Measurements from ENCODE around the gene TNFRSF4. TPM values are rescaled to one million over a fixed set of nuclear protein-coding genes. Genes with fewer than 3 reads are reported as not detected.

Gene TNFRSF4
- total and polyA plus RNA-seq, 9 of the 15 experiments (the other 6 are each of a cell fraction or from before 2014, with no cell fraction given) = 0.07 to 0.44 (median 0.19) TPM; not detected in 5

MicroRNAs within 50 kb of the gene (microRNA counts, 767-probe panel; counts per million panel counts)
- microRNA hsa-miR-200a-3p (1,139 counts per million, percentile 25 among the panel's probes with 10 or more counts), microRNA hsa-miR-200b-3p (not detected), microRNA hsa-miR-429 (not detected)

Small RNAs within 50 kb of the gene (microRNA-seq; reads per million reads assigned to microRNA genes)
- 0.73 reads per million for gene MIR200A (ENCODE audit: borderline microRNAs expressed)
- gene MIR200B (ENCODE audit: borderline microRNAs expressed) = 4.9 reads per million, percentile 46 among the genes with 10 or more reads in this experiment
- gene MIR429 (ENCODE audit: borderline microRNAs expressed) = 0.55 reads per million

Small RNAs within 50 kb of the gene (small RNA-seq; reads per million reads assigned to genes)
- not detected for gene MIR200A
- gene MIR200B = 0.15 reads per million
- gene MIR429 = not detected

Other genes starting within 250 kb of the TNFRSF4 start
Only the 7 nearest of the 27 such genes appear.
- gene TTLL10, start 40.3 kb downstream of the TNFRSF4 start, total RNA-seq (2014; rRNA removed) = not detected in 2 replicates
- gene TTLL10, start 40.3 kb downstream of the TNFRSF4 start, total RNA-seq (2014; rRNA removed; fragmentation: Illumina TruSeq; extraction: Trizol) = not detected in 2 replicates
- gene TTLL10, start 40.3 kb downstream of the TNFRSF4 start, total RNA-seq (2015; rRNA removed; fragmentation: Illumina TruSeq; extraction: Trizol) = not detected in 2 replicates
- not detected in 2 replicates for gene TTLL10, start 40.3 kb downstream of the TNFRSF4 start, total RNA-seq (2021)
- gene TTLL10, start 40.3 kb downstream of the TNFRSF4 start, polyA plus RNA-seq (2011; rRNA removed) = not detected in 2 replicates
- gene TTLL10, start 40.3 kb downstream of the TNFRSF4 start, polyA plus RNA-seq (2014; fragmentation: Illumina TruSeq; extraction: Trizol) = not detected in 2 replicates
- not detected for gene TTLL10, start 40.3 kb downstream of the TNFRSF4 start, polyA plus RNA-seq (2014; fragmentation: Nextera tagmentation; extraction: Ambion mirVana)
- gene TTLL10, start 40.3 kb downstream of the TNFRSF4 start, polyA plus RNA-seq (2014; rRNA removed) = not detected in 2 replicates
- gene TNFRSF18, start 7.6 kb downstream of the TNFRSF4 start, total RNA-seq (2014; rRNA removed) = not detected in 2 replicates
- not detected in 2 replicates for gene TNFRSF18, start 7.6 kb downstream of the TNFRSF4 start, total RNA-seq (2014; rRNA removed; fragmentation: Illumina TruSeq; extraction: Trizol)
- not detected in 2 replicates for gene TNFRSF18, start 7.6 kb downstream of the TNFRSF4 start, total RNA-seq (2015; rRNA removed; fragmentation: Illumina TruSeq; extraction: Trizol)
- gene TNFRSF18, start 7.6 kb downstream of the TNFRSF4 start, total RNA-seq (2021) = 0.27 TPM in 1 of 2 replicates, not detected in the other
- gene TNFRSF18, start 7.6 kb downstream of the TNFRSF4 start, polyA plus RNA-seq (2011; rRNA removed) = not detected in 2 replicates
- not detected in 2 replicates for gene TNFRSF18, start 7.6 kb downstream of the TNFRSF4 start, polyA plus RNA-seq (2014; fragmentation: Illumina TruSeq; extraction: Trizol)
- gene TNFRSF18, start 7.6 kb downstream of the TNFRSF4 start, polyA plus RNA-seq (2014; fragmentation: Nextera tagmentation; extraction: Ambion mirVana) = not detected
- 0.24 TPM in 1 of 2 replicates, not detected in the other for gene TNFRSF18, start 7.6 kb downstream of the TNFRSF4 start, polyA plus RNA-seq (2014; rRNA removed)
- 82.6 and 118 TPM in 2 replicates for gene SDF4, start 17.8 kb upstream of the TNFRSF4 start, total RNA-seq (2014; rRNA removed)
- 18.1 and 30.3 TPM in 2 replicates for gene SDF4, start 17.8 kb upstream of the TNFRSF4 start, total RNA-seq (2014; rRNA removed; fragmentation: Illumina TruSeq; extraction: Trizol)
- 62.2 and 65.2 TPM in 2 replicates for gene SDF4, start 17.8 kb upstream of the TNFRSF4 start, total RNA-seq (2015; rRNA removed; fragmentation: Illumina TruSeq; extraction: Trizol)
- gene SDF4, start 17.8 kb upstream of the TNFRSF4 start, total RNA-seq (2021) = 152 and 160 TPM in 2 replicates
- gene SDF4, start 17.8 kb upstream of the TNFRSF4 start, polyA plus RNA-seq (2011; rRNA removed) = 43.8 and 77.2 TPM in 2 replicates
- gene SDF4, start 17.8 kb upstream of the TNFRSF4 start, polyA plus RNA-seq (2014; fragmentation: Illumina TruSeq; extraction: Trizol) = 66.0 and 88.1 TPM in 2 replicates
- gene SDF4, start 17.8 kb upstream of the TNFRSF4 start, polyA plus RNA-seq (2014; fragmentation: Nextera tagmentation; extraction: Ambion mirVana) = 1 to 10 TPM in 1 of 2 experiments, under 1 TPM in 1; 0.35 to 4.9 TPM
- gene SDF4, start 17.8 kb upstream of the TNFRSF4 start, polyA plus RNA-seq (2014; rRNA removed) = 93.4 and 101 TPM in 2 replicates
- gene B3GALT6, start 18.1 kb upstream of the TNFRSF4 start, total RNA-seq (2014; rRNA removed) = 29.8 and 33.0 TPM in 2 replicates
- 6.8 and 9.0 TPM in 2 replicates for gene B3GALT6, start 18.1 kb upstream of the TNFRSF4 start, total RNA-seq (2014; rRNA removed; fragmentation: Illumina TruSeq; extraction: Trizol)
- 12.8 and 13.9 TPM in 2 replicates for gene B3GALT6, start 18.1 kb upstream of the TNFRSF4 start, total RNA-seq (2015; rRNA removed; fragmentation: Illumina TruSeq; extraction: Trizol)
- 27.9 and 28.1 TPM in 2 replicates for gene B3GALT6, start 18.1 kb upstream of the TNFRSF4 start, total RNA-seq (2021)
- 5.6 and 7.8 TPM in 2 replicates for gene B3GALT6, start 18.1 kb upstream of the TNFRSF4 start, polyA plus RNA-seq (2011; rRNA removed)
- 8.4 and 9.9 TPM in 2 replicates for gene B3GALT6, start 18.1 kb upstream of the TNFRSF4 start, polyA plus RNA-seq (2014; fragmentation: Illumina TruSeq; extraction: Trizol)
- 1 to 10 TPM in 1 of 2 experiments, under 1 TPM in 1; 0.68 to 1.0 TPM for gene B3GALT6, start 18.1 kb upstream of the TNFRSF4 start, polyA plus RNA-seq (2014; fragmentation: Nextera tagmentation; extraction: Ambion mirVana)
- gene B3GALT6, start 18.1 kb upstream of the TNFRSF4 start, polyA plus RNA-seq (2014; rRNA removed) = 15.8 and 17.2 TPM in 2 replicates
- gene C1QTNF12, start 32.6 kb upstream of the TNFRSF4 start, total RNA-seq (2014; rRNA removed) = 1.3 and 1.6 TPM in 2 replicates
- not detected in 2 replicates for gene C1QTNF12, start 32.6 kb upstream of the TNFRSF4 start, total RNA-seq (2014; rRNA removed; fragmentation: Illumina TruSeq; extraction: Trizol)
- 0.58 and 0.75 TPM in 2 replicates for gene C1QTNF12, start 32.6 kb upstream of the TNFRSF4 start, total RNA-seq (2015; rRNA removed; fragmentation: Illumina TruSeq; extraction: Trizol)
- 2.2 and 3.7 TPM in 2 replicates for gene C1QTNF12, start 32.6 kb upstream of the TNFRSF4 start, total RNA-seq (2021)
- 0.43 and 1.1 TPM in 2 replicates for gene C1QTNF12, start 32.6 kb upstream of the TNFRSF4 start, polyA plus RNA-seq (2011; rRNA removed)
- gene C1QTNF12, start 32.6 kb upstream of the TNFRSF4 start, polyA plus RNA-seq (2014; fragmentation: Illumina TruSeq; extraction: Trizol) = 1.1 TPM in 1 of 2 replicates, not detected in the other
- under 1 TPM in 1 of 2 experiments, not detected in 1; 0.11 TPM for gene C1QTNF12, start 32.6 kb upstream of the TNFRSF4 start, polyA plus RNA-seq (2014; fragmentation: Nextera tagmentation; extraction: Ambion mirVana)
- 1.3 and 4.3 TPM in 2 replicates for gene C1QTNF12, start 32.6 kb upstream of the TNFRSF4 start, polyA plus RNA-seq (2014; rRNA removed)
- 110 and 124 TPM in 2 replicates for gene UBE2J2, start 59.7 kb upstream of the TNFRSF4 start, total RNA-seq (2014; rRNA removed)
- 47.1 and 51.5 TPM in 2 replicates for gene UBE2J2, start 59.7 kb upstream of the TNFRSF4 start, total RNA-seq (2014; rRNA removed; fragmentation: Illumina TruSeq; extraction: Trizol)
- gene UBE2J2, start 59.7 kb upstream of the TNFRSF4 start, total RNA-seq (2015; rRNA removed; fragmentation: Illumina TruSeq; extraction: Trizol) = 73.0 and 75.5 TPM in 2 replicates
- gene UBE2J2, start 59.7 kb upstream of the TNFRSF4 start, total RNA-seq (2021) = 109 and 112 TPM in 2 replicates
- gene UBE2J2, start 59.7 kb upstream of the TNFRSF4 start, polyA plus RNA-seq (2011; rRNA removed) = 36.4 and 45.5 TPM in 2 replicates
- gene UBE2J2, start 59.7 kb upstream of the TNFRSF4 start, polyA plus RNA-seq (2014; fragmentation: Illumina TruSeq; extraction: Trizol) = 81.5 and 83.2 TPM in 2 replicates
- gene UBE2J2, start 59.7 kb upstream of the TNFRSF4 start, polyA plus RNA-seq (2014; fragmentation: Nextera tagmentation; extraction: Ambion mirVana) = 1 to 10 TPM in 1 of 2 experiments, under 1 TPM in 1; 0.93 to 2.3 TPM
- gene UBE2J2, start 59.7 kb upstream of the TNFRSF4 start, polyA plus RNA-seq (2014; rRNA removed) = 107 and 108 TPM in 2 replicates
- gene SCNN1D, start 66.3 kb upstream of the TNFRSF4 start, total RNA-seq (2014; rRNA removed) = 0.53 and 0.64 TPM in 2 replicates
- gene SCNN1D, start 66.3 kb upstream of the TNFRSF4 start, total RNA-seq (2014; rRNA removed; fragmentation: Illumina TruSeq; extraction: Trizol) = 0.06 TPM in 1 of 2 replicates, not detected in the other
- gene SCNN1D, start 66.3 kb upstream of the TNFRSF4 start, total RNA-seq (2015; rRNA removed; fragmentation: Illumina TruSeq; extraction: Trizol) = 0.29 and 0.38 TPM in 2 replicates
- gene SCNN1D, start 66.3 kb upstream of the TNFRSF4 start, total RNA-seq (2021) = 0.73 and 0.87 TPM in 2 replicates
- gene SCNN1D, start 66.3 kb upstream of the TNFRSF4 start, polyA plus RNA-seq (2011; rRNA removed) = 0.38 and 0.92 TPM in 2 replicates
- 0.04 and 0.26 TPM in 2 replicates for gene SCNN1D, start 66.3 kb upstream of the TNFRSF4 start, polyA plus RNA-seq (2014; fragmentation: Illumina TruSeq; extraction: Trizol)
- gene SCNN1D, start 66.3 kb upstream of the TNFRSF4 start, polyA plus RNA-seq (2014; fragmentation: Nextera tagmentation; extraction: Ambion mirVana) = under 1 TPM in 1 of 2 experiments, not detected in 1; 0.01 TPM
- 1.1 TPM in 2 replicates for gene SCNN1D, start 66.3 kb upstream of the TNFRSF4 start, polyA plus RNA-seq (2014; rRNA removed)

Measured in K562 (cell line).